Activated CD4-positive, alpha-beta T cell treated with anti-CD3 and anti-CD28 coated beads, Interleukin-2, amount 50 U/mL, for 16 hours (primary cell): ENCODE measurements around the gene P3H1.
A peak's percentile ranks its signal among the peaks of the same experiment; 100 is the strongest.
"Not testable (repeated sequence)": the region's sequence is repeated elsewhere in the genome, so short reads cannot be mapped to it uniquely, and the experiment has no call there.

Experiments used
- DNase-seq: peaks from one replicate; pipeline ENCODE4 v3.0.0-alpha.2; 2020

The P3H1 gene, protein sequence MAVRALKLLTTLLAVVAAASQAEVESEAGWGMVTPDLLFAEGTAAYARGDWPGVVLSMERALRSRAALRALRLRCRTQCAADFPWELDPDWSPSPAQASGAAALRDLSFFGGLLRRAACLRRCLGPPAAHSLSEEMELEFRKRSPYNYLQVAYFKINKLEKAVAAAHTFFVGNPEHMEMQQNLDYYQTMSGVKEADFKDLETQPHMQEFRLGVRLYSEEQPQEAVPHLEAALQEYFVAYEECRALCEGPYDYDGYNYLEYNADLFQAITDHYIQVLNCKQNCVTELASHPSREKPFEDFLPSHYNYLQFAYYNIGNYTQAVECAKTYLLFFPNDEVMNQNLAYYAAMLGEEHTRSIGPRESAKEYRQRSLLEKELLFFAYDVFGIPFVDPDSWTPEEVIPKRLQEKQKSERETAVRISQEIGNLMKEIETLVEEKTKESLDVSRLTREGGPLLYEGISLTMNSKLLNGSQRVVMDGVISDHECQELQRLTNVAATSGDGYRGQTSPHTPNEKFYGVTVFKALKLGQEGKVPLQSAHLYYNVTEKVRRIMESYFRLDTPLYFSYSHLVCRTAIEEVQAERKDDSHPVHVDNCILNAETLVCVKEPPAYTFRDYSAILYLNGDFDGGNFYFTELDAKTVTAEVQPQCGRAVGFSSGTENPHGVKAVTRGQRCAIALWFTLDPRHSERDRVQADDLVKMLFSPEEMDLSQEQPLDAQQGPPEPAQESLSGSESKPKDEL

DNA sequence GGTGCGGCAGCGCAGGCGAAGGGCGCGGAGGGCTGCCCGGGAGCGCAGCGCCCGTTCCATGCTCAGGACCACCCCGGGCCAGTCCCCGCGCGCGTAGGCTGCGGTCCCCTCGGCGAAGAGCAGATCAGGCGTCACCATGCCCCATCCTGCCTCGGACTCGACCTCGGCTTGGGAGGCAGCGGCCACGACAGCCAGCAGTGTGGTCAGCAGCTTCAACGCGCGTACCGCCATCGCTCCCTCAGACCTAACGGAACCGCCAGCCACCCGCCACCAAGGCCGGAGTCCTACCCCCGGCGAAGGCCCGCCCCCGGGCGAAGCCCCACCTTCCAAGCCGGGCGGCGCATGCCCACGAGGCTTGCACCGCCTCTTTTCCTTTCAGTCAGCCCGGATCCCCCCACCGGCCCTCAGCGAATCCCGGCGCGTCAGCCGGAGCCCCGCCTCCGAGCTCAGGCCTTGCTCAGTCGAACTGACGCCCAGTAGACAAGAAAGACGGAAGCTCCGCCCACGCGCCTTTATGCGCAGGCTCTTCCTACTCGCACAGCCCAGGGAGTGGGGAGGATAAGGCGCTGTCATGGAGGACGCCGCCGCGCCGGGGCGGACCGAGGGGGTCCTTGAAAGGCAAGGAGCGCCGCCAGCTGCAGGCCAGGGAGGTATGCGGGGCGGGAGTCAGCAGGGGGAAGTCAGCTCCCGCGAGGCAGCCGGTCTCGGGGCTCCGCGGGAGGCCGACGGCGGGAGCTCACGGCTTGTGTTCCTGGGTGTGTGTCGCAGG lies at the start of gene P3H1, which contains the start of gene C1orf50:
TSS of gene P3H1 (minus strand) at position 288 of the 769 bp plus-strand sequence. CDS start at position 231, 57 bp downstream.
TSS of gene C1orf50 (plus strand) at position 509 of the 769 bp plus-strand sequence. CDS start at position 572, 63 bp downstream.
- peak; percentile 100 for DNase-seq

DNA sequence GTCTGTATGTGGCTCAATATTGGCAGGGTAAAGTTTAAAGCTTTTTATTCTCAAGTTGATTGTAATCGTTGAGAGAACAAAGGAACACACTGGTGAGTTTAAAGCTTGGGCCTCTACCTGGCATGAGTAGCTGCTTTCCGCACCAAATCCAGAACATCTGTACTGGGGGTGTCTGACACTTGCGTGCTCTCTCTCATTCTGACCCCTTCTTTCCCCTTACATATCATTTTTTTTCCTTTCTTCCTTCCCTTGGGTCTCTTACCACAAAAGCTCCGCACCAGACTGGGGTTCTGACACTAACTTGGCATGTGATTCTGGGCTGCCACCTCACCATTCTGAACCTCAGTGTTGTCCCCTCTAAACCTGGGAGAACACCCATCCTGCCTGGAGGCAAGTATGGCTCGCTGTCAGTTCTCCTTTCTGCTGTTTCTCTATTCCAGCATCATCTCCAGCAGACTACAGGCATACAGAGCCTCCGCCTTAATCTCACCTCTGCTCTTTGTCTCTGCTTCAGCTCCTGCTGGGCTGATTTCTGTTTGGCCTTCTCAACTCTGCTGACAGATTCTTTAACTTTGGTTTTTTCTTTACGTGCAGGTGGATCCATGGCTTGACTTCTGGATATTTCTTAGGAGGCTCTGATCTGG lies 49.2 kb upstream of the P3H1 start:
- peak; percentile 1 for DNase-seq

DNA sequence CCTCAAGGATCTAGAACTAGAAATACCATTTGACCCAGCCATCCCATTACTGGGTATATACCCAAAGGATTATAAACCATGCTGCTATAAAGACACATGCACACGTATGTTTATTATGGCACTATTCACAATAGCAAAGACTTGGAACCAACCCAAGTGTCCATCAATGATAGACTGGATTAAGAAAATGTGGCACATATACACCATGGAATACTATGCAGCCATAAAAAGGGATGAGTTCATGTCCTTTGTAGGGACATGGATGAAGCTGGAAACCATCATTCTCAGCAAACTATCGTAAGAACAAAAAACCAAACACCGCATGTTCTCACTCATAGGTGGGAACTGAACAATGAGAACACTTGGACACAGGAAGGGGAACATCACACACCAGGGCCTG lies 48.0 kb upstream of the P3H1 start:
- not testable (repeated sequence) for DNase-seq

DNA sequence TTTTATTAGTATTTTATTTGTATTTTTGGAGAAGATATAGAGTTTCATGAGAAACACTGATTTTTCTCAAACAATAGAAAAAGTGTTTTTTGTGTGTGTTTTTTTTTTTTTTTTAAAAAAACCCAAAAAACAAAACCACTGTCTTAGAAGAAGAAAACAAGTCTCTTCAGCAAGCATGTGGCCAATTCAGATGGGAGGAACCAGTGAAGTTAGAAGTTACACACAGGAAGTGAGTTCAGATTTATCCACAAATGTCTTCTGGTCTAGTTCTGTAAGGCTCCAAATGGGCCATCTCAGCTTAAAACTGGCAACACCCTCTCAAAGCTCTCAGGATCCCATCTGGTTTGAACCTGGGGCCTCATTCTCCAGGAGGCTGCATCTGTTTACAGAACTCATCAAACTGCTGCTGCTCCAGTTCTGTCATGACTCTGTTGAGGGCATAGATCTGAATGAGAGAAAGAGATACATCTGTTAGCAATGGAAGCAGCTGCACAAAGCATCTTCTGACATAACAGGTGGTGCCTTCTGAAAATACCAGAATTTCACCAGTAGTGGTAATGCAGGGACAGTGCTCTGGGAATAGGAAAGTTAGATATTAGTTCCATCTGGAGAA lies 40.3 kb upstream of the P3H1 start:
- DNase-seq: no peak

DNA sequence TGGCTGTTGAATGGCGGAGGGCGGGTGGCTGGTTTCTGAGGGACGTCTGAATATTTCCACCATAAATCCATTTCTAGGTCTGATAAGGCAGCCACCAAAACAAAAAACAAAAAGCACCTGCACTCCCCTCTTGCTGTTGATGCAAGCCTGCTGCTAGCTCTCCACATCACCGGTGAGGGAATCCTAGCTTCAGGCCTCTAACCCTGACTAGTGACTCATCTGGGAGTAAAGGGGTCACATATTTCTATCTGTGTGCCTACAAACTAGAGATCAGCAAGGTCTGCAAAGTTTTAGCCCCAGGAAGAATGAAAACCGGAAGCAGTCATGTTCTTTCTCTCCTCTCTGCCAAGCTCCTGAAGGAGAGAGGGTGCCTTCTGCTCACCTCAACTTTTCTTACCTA lies 39.8 kb upstream of the P3H1 start:
- no peak for DNase-seq

DNA sequence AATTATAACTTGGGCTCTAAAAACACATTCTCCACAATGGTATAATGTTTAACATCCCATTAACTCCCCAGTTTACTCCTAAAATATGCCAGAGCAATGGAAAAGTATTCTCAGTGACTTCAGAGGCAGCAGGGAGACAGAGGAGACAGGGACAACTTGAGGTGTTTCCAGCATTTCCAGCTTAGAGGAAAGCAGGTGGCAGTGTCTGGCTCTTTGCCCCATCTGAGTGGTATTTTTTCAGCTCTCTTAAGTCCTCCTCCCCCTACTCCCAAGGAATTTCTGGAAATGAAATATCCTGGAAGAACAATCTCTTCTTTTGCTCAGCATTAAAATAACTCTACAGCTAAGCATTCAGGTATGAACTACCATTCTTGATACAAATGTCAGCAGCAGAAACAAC lies 39.3 kb upstream of the P3H1 start:
- no peak for DNase-seq

DNA sequence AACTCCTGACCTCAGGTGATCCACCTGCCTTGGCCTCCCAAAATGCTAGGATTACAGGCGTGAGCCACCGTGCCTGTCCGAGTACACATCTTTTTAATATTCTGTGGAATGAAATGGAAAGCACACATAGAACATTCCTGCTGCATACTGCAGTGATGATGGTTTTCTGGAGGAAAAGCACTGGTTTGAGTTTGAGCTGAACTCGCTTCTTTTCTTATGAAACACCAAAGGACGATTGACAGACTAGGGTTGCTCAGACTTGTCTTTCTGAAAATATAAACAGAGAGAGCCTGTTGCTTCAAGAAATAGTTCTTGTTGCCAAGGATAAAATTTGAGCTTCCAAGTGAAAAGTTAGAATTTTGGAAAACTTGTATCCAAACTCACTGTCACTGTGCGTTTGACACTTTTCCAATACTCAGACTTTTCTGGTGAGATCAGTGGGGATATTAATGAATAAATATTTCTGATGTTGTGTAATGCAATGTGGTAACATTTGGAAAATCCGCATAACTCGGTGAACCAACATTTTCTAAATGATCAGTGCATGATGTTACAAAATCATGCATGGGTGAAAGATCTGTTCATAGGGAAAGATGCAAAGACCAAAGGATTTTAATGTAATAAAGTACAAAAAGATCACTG lies 35.1 kb upstream of the P3H1 start:
- DNase-seq: no peak

DNA sequence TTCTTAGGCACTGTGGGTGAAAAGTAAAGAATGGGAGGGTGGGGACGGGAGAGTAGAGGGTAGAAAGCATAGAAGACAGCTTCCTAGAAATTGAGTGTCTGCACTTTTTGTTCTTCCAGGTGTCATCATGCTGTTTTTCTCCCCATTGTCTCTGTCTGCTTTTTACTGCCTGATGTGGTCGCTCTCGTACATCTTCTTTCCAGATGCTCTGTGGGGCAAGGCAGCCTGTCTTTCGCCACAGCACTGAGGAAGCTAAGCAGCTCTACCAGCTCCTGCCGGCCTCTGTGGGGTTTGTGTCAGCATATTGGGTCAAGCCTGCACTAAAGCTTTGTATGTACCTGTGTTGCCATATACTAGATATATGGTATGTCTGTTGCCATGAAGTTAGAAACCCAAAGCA lies 31.2 kb upstream of the P3H1 start:
- no peak for DNase-seq

DNA sequence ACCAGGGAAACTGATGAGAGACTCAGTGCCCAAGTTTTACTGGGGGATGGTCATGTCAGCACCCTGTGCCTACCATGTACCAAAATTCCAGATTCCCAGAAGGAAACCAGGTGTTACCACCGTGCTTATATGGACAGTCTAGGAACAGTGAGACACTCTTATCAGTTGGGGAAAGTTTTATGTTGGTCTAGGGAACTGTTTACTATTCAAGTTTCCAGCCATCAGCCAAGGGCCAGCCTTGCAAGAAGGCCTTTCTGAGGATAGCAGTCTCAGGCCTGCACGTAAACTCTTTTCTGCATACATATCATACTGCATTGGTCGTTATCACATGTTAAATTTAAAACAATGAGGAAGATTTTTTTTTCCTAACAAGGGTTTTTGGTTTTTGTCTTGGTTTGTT lies 30.6 kb upstream of the P3H1 start:
- DNase-seq: no peak

DNA sequence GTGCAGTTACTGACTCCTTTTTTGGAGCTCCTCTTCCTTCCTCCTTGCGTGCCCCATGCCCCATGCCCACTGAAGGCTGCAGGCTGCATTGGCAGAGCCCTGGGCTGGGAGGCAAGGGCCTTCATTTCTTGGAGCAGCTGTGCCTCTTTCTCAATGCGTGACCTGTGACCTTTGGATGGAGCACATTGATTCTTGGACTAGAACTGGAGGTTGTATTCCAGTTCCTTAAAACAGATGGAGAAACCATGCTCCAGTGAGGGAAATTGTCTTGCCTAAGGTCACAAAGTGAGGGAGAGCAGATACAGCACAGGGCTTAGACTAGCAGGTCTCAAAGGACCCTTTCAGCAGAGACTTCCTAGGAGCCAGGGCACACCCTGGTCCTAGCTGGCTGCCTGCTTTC lies 27.0 kb upstream of the P3H1 start:
- DNase-seq: no peak

DNA sequence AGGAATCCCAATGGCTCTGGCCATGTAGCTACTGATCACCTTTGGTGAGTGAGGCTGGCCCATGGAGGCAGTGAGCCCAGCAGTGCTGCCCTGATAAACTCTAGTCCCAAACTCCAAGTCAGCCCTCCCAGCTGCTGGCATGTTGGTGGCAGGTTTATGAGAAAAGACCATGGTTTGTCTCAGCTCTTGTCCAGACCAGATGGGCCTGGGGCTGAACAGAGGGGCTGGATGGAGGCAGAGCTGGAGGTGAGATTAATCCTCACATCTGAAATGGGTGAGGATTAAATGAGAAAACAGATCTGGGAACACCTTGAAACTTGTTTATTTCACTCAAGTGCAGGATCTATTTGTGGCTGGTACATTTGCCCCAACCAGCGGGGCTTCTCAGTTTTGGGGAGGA lies 21.2 kb upstream of the P3H1 start:
- no peak for DNase-seq

DNA sequence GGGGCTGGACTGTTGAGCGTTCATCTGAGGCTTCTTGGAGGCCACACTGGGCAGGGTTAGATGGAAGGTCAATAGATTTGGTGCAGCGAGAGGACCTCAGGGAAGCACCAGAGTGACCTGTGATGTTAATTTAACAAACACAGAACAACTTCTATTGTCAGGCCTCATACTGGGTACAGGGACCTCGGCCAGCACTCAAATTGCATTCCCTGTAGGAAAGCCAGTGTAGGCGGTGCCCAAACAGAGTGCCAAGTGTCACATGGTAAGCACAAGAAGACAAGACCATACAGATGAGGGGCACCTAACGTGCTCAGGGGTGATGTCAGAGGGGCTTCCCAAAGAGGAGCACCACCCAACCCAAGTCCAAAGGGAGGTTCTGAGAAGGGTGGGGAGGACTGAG lies 19.3 kb upstream of the P3H1 start:
- no peak for DNase-seq

DNA sequence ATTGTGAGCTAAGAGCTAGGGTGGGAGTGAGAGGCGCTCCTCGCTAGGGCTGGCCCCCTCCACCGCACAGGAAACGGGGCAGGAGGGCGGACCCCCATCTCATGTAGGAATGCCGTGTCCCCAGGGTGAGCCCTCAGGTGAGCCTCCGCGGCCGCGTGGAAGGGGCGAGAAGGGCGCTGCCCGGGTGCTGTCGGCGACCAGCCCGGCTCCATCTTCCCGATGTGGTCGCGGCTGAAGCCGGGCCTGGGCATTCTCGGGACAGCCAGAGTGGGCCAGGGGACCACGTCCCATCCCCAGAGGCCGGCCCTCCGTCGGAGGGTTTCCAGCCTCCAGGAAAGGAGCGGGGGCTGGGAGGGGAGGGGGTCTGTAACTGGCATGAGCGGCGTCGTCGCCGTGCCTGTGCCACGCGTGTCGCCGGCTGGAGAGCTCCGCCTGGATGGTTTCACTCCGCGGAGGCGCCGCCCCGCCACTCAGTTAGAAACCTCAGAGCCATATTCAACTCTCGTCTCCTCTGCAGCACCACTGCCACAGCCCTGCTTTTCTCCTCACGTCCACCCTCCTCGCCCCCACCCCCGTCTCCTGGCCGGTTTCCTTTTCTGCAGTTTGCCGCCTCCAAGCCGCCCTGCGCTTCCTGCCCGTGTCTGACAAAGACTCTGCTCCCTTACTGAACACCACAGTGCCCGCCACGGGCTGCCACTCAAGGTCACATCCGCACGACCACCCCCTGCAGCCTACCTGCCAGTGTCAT lies 18.3 kb upstream of the P3H1 start, which contains the start of gene TMEM269:
TSS of gene TMEM269 (plus strand) at position 46 of the 748 bp plus-strand sequence. CDS start 4,903 bp downstream, outside the sequence.
- DNase-seq: peak; percentile 33

DNA sequence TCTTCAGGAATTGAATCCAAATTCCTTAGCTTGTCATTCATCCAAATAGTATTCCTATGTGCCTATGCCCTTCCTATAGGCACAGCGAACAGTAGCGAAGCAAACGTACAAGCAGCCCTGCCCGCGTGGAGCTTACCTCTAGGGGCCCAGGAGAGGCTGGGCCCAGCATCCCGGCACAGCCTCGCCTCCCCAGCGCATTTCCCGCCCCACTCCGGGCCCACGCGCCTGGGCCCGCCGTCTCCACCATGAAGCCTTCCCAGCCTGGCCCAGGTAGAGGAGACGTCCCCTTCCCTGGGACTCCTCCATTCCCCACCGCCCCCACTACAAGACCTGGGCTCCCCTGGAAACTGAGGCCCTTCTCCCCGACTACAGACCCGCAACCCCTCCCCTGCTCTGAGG lies 17.7 kb upstream of the P3H1 start:
- DNase-seq: no peak

DNA sequence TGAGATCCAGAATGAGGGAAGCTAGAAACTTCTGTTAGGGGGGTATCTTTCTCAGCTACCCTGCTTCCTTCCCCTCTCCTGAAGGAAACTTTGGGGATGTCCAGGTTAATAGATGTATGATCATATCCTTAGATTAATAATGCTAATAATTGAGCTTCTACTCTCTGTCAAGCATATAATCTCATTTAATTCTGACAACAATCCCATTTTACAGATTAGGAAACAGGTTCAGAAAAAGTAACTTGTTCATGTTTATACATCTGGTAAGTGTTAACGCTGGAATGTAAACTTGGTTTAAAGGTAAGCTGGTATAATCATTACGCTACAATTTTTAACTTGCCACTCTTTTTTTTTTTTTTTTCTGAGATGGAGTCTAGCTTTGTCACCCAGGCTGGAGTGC lies 16.3 kb upstream of the P3H1 start:
- DNase-seq: no peak

DNA sequence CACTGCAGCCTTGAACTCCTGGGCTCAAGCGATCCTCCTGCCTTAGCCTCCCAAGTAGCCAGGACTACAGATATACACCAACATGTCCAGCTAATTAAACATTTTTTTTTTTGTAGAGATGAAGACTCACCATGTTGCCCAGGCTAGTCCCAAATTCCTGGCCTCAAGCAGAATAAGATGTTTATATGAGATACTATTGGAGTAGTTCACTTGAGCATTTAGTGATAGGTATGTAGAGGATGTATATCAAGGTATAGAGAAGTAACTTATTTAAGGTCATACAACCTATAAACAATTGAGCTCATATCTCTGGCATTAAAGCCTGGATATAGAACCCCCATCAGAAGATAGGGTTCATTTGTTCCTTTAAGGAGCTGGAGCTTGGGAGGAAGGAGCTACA lies 13.3 kb upstream of the P3H1 start:
- no peak for DNase-seq

DNA sequence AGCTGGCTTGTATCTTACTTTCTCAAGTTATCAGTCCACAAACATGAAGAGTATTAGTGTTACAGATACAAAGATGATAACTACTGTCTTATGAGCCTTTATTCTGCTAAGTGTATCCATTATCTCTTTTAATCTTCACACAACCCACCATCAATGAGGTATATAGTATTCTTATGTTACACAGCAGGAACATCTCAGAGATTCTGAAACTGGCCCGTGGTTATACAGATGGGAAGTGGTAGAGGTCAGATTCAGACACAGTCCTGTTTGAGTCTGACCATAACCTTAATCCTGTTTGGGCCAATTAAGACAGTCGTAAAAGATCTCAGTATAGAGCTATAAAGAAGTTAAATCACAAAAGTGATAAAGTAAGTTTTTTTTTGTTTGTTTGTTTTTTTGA lies 12.9 kb upstream of the P3H1 start:
- peak; percentile 24 for DNase-seq

DNA sequence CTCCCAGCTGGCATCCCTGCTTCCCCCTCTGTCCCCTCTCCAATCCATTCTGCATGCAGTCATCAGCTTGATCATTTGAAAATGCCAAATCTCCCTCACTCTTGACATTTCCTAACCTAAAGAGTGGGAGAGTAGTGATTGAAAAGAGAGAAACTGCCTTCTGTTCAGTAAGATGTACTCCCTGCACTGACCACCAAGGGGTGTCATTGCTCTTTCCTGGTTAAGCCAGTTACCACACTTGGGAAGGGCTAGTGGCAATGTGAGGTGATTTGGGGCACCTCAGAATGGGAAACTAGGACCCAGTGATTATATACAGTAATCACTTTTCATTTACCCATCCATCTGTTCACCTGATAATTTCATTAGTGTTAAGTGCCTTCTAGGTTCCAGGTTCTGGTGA lies 11.0 kb upstream of the P3H1 start:
- DNase-seq: peak; percentile 29

DNA sequence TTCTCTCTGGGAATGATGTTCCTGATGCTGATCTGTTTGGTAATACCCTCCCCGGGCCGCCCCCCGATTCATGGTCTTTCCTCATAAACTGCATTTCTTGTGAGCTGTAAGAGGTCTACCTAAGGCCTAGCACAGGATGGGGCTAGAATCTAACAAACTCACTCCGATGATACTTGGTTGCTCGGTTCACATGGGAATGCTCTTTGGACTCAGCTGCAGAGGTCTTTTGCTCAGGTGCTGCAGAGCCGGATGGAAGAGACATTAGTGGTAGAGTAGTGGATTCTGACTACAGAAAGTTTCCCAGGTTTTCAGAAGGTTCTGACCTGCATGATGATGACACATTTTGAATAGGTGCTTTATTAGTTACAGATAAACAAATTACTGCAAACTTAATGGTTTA lies 9.7 kb upstream of the P3H1 start:
- no peak for DNase-seq

DNA sequence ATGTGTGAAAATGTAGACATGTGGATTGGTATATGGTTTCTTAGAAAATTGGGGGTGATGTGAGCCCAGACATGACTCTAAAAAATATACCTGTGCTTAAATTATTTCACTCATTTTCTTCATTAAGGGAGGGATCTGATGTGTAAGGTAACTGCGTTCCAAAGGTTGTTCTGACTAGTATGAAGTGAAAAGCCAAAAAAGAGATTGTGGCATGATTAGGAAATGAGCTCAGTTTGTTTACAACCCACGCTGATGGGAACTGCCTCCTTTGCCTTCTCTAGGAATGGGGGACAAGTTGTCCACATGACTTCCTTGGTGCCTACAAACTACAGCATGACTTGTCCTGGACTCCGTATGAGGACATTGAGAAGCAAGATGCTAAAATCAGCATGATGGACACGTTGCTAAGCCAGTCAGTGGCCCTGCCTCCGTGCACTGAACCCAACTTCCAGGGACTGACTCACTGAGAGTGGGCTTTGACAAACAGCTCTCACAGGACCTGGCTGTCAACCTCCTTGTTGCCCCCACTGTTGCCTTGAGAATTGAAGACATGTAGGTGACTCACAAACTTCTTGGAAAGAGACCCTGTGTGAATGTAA lies 8.2 kb upstream of the P3H1 start:
- DNase-seq: no peak

DNA sequence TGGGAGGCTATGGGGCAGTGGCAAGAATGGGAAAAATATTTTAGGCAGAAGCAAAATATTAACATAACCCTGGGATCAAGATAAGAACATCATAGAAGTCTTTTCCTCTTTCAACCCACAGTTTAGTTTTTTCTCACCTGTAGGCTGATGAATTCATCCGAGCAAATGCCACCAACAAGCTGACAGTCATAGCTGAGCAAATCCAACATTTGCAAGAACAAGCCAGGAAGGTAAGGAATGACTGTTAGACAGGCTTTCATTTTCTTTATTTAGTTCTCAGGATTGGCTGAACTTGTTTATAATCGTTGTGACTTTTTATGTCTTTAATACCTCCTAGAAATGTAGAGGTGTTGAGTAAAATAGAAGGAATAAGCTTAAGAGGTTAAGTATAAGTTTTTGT lies 6.6 kb upstream of the P3H1 start:
- peak; percentile 11 for DNase-seq
